Measurements from ENCODE around the gene SLC9A9. TPM values are rescaled to one million over a fixed set of nuclear protein-coding genes. Genes with fewer than 3 reads are reported as not detected.
"Not testable (repeated sequence)": the region's sequence is repeated elsewhere in the genome, so short reads cannot be mapped to it uniquely, and the experiment has no call there.

Gene SLC9A9
- total and polyA plus RNA-seq, 2 of the 8 experiments (the other 6 are each of a cell fraction or from before 2014, with no cell fraction given): 0.48 to 1.1 TPM

DNA sequence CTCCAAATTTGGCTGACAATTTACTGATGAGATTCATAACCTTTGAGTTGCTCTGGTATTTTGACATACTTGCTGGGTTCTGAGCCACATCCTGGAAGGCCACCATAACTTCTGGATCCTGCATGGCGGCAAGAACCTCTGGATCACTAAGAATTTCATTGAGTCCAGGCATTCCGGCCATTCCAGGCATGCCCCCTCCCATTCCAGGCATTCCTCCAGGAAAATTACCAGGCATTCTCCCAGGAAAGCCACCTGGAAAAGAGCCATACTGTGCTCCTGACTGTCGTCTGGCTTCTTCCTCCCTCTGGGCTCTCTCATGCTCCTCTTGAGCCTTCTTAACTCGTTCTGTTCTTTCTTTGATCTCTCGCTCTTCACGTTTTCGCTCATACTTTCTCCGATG lies 331.1 kb downstream of the SLC9A9 start:
- H2BK15ac ChIP-seq (ENCODE audit: low read length); H3K27ac ChIP-seq (ENCODE audit: low read depth, low read length); FAIRE-seq; H3K36me3 ChIP-seq (ENCODE audit: control insufficient read depth in 2 of 4, insufficient read depth in 4 of 4, low read length in 3 of 4); H2AK5ac ChIP-seq (ENCODE audit: low read depth, low read length); H2BK20ac ChIP-seq (ENCODE audit: low read length); H4K20me1 ChIP-seq (replicated peaks in 1 of 2; ENCODE audit: control insufficient read depth in 1 of 2, insufficient read depth in 2 of 2, low read length in 2 of 2); H3K9me3 ChIP-seq (ENCODE audit: insufficient read depth in 2 of 2, low read depth in 1 of 2, low read length in 1 of 2); H3K9ac ChIP-seq (replicated peaks in 1 of 4; ENCODE audit: extremely low read depth in 1 of 4, low read depth in 3 of 4, low read length in 3 of 4); H4K8ac ChIP-seq (ENCODE audit: extremely low read depth, insufficient read depth, low read length); H3K18ac ChIP-seq (ENCODE audit: extremely low read depth, low read length); H4K5ac ChIP-seq (ENCODE audit: insufficient read length, low read depth, low read length); H2BK12ac ChIP-seq (ENCODE audit: low read depth, low read length); H3K14ac ChIP-seq (ENCODE audit: insufficient read length); H2AFZ ChIP-seq (ENCODE audit: low read length); H3K4me3 ChIP-seq (ENCODE audit: extremely low read depth in 1 of 4, insufficient read depth in 2 of 4, low read depth in 3 of 4, low read length in 4 of 4); H4K91ac ChIP-seq (replicated peaks; ENCODE audit: insufficient read length, low read length); H3K56ac ChIP-seq (replicated peaks; ENCODE audit: insufficient read length, low read depth, low read length); H3K4ac ChIP-seq (replicated peaks; ENCODE audit: insufficient read length, low read depth, low read length); H3K23ac ChIP-seq (ENCODE audit: insufficient read length); POLR2A ChIA-PET (ENCODE audit: partially characterized antibody); H3K4me1 ChIP-seq (replicated peaks in 1 of 4; ENCODE audit: control insufficient read depth in 3 of 4, insufficient read depth in 4 of 4, low read length in 3 of 4); H3K79me1 ChIP-seq (ENCODE audit: low read depth, low read length); H3K79me2 ChIP-seq (ENCODE audit: control insufficient read depth in 1 of 2, insufficient read depth in 2 of 2, low read length in 2 of 2); H3K4me2 ChIP-seq (ENCODE audit: insufficient read depth in 1 of 2, low read depth in 2 of 2, low read length in 2 of 2); H2BK5ac ChIP-seq (ENCODE audit: low read depth, low read length); H2BK120ac ChIP-seq (replicated peaks; ENCODE audit: low read depth, low read length); H3K23me2 ChIP-seq (ENCODE audit: low read depth, low read length); CTCF ChIA-PET (ENCODE audit: partially characterized antibody); H3K27me3 ChIP-seq (replicated peaks in 1 of 4; ENCODE audit: control insufficient read depth in 3 of 4, extremely low read depth in 1 of 4, insufficient read depth in 3 of 4, low read length in 3 of 4): not testable (repeated sequence)
- DNase-seq (ENCODE audit: low read depth in 1 of 2, low spot score in 2 of 2): peak in 1 of 2 experiments; percentile 17
- TF ChIP-seq TCF12 (IDR thresholded peaks at IDR 0.05; ENCODE audit: low read depth, low read length) (0 out of 2 replicates have a peak, but pooled peaks have one; percentile 8), TEAD4 (IDR thresholded peaks at IDR 0.05; ENCODE audit: low read depth, low read length) (peak; percentile 98), YY1 (IDR thresholded peaks at IDR 0.05; ENCODE audit: low read depth, low read length) (0 out of 2 replicates have a peak, but pooled peaks have one; percentile 18), EP300 (IDR thresholded peaks at IDR 0.05; ENCODE audit: borderline replicate concordance in 1 of 2, low read depth in 2 of 2, low read length in 2 of 2) (peak in 1 of 2 experiments; percentile 64; a peak in 1 of 3 replicates), SP1 (IDR thresholded peaks at IDR 0.05; ENCODE audit: low read depth, low read length) (0 out of 2 replicates have a peak, but pooled peaks have one; percentile 31)
- 86% methylated on average over 8 of the region's 8 CpGs; no CpG with 5 or more reads in 1 of the 2 experiments for WGBS, 2 experiments (ENCODE audit: extremely low coverage in 1 of 2, insufficient coverage in 1 of 2, insufficient read length in 1 of 2, insufficient replicate concordance in 2 of 2, low coverage in 1 of 2, low lambda C conversion rate in 2 of 2, missing lambda C conversion rate in 1 of 2)
